ENCODE measurements around the gene NADK2. TPM values are rescaled to one million over a fixed set of nuclear protein-coding genes. Genes with fewer than 3 reads are reported as not detected.
A peak's percentile ranks its signal among the peaks of the same experiment; 100 is the strongest.

Gene NADK2
- total and polyA plus RNA-seq, 9 of the 15 experiments (the other 6 are each of a cell fraction or from before 2014, with no cell fraction given): 10.6 to 41.0 (median 24.0) TPM

GRCh38 chr5:36251218-36251617 lies 9.5 kb upstream of the NADK2 start (continued):
- TF ChIP-seq ZBTB11 (CRISPR knock-in tag; IDR thresholded peaks at IDR 0.05): no peak
- no peak for TF ChIP-seq ZNF449 (CRISPR knock-in tag; IDR thresholded peaks at IDR 0.05)
- no peak for TF ChIP-seq ZNF174 (CRISPR knock-in tag; IDR thresholded peaks at IDR 0.05)
- no peak for TF ChIP-seq CHD2 (IDR thresholded peaks at IDR 0.05; ENCODE audit: low read depth, low read length)
- no peak for TF ChIP-seq NCOA4 (IDR thresholded peaks at IDR 0.05; ENCODE audit: partially characterized antibody)
- no peak for TF ChIP-seq SMARCA4 (IDR thresholded peaks at IDR 0.05)
- TF ChIP-seq MEIS2 (IDR thresholded peaks at IDR 0.05; ENCODE audit: partially characterized antibody): peak; percentile 46
- TF ChIP-seq REST (IDR thresholded peaks at IDR 0.05; ENCODE audit: borderline replicate concordance): no peak
- TF ChIP-seq REST (CRISPR knock-in tag; IDR thresholded peaks at IDR 0.05; ENCODE audit: low read depth): no peak
- TF ChIP-seq ZNF212 (CRISPR knock-in tag; IDR thresholded peaks at IDR 0.05): no peak

Data from K562 (cell line).